Measurements from ENCODE around the gene S100A2. TPM values are rescaled to one million over a fixed set of nuclear protein-coding genes. Genes with fewer than 3 reads are reported as not detected.

S100A2 gene
- total and polyA plus RNA-seq, 2 of the 13 experiments (the other 11 are each of a cell fraction or from before 2014, with no cell fraction given) = 1.2 TPM

DNA sequence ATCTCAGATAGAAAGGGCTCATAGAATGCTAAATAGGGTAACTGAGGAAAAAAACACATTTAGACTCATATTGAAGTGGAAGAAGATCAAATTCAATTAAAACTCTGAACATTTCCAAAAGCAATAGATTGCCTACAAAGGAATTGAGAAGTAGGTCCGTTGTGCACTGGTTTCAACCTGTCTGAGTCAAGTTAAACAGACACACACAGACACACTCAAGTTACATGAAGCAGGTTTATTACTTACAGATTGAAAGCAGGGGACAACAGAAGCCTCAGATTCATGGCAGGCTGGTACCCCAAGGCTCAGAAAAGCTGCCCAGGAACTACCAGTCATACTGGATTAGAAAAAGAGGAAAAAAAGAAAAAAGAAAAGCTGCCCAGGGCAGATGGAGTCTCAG lies 20.7 kb upstream of the S100A2 start:
- POLR2A ChIA-PET = no interaction called here
- no peak overlapping the region for H3K9ac ChIP-seq (ENCODE audit: insufficient read depth, low read depth, low read length)
- TF ChIP-seq, protein P1, sequence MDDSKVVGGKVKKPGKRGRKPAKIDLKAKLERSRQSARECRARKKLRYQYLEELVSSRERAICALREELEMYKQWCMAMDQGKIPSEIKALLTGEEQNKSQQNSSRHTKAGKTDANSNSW (CRISPR knock-in tag; IDR thresholded peaks at IDR 0.05; ENCODE audit: borderline replicate concordance) = no peak
- TF ChIP-seq YY1 (IDR thresholded peaks at IDR 0.05; ENCODE audit: insufficient read depth, insufficient replicate concordance, low read depth, low read length) = no peak
- TF ChIP-seq ZNF274 (CRISPR knock-in tag; IDR thresholded peaks at IDR 0.05) = no peak
- no peak for TF ChIP-seq ZNF672 (CRISPR knock-in tag; IDR thresholded peaks at IDR 0.05)
- no peak overlapping the region for H3K4me3 ChIP-seq (replicated peaks in 1 of 3; ENCODE audit: insufficient read depth in 1 of 3, low read depth in 2 of 3, low read length in 3 of 3)
- in situ Hi-C loops (cut with HindIII; ENCODE audit: extremely low pct_ligation_motif_present, low pct_unique_long_range_greater_than_20kb) (no loop called here), intact Hi-C loops (cut with micrococcal nuclease; ENCODE audit: unreplicated experiment) (no loop called here)
- CTCF ChIA-PET (ENCODE audit: low intra/inter-chr PET ratio, low total read pairs) = no interaction called here
- no TSS peak for BruUV-seq (replicated peaks)
- no peak overlapping the region for H3K4me2 ChIP-seq (ENCODE audit: low read depth, low read length)
- H3K4me1 ChIP-seq (ENCODE audit: insufficient read depth, low read length) = no peaks in the 10 kb centered on the region
- H2AFZ ChIP-seq (ENCODE audit: low read length) = no peak overlapping the region
- H3K36me3 ChIP-seq (replicated peaks in 1 of 2; ENCODE audit: control insufficient read depth in 1 of 2, insufficient read depth in 2 of 2, low read length in 2 of 2) = no peaks in the 10 kb centered on the region
- 17% methylated on average over 1 of the region's 1 CpG for WGBS (ENCODE audit: low lambda C conversion rate)
- ATAC-seq (no peak), FAIRE-seq (no peak), DNase-seq (ENCODE audit: low spot score) (no peak)
- no peaks in the 10 kb centered on the region for H3K79me2 ChIP-seq (ENCODE audit: insufficient read depth, low read length)
- H4K20me1 ChIP-seq (ENCODE audit: insufficient read depth, low read length) = no peaks in the 10 kb centered on the region
- H3K27ac ChIP-seq (ENCODE audit: extremely low read length, insufficient read depth, low read length) = no peak overlapping the region
- H3K27me3 ChIP-seq (ENCODE audit: control insufficient read depth in 1 of 2, insufficient read depth in 2 of 2, low read length in 2 of 2) = 0 out of 5 replicates have a peak, but pooled peaks cover 1 to 3% of the 10 kb centered on the region in 2 experiments
- H3K9me3 ChIP-seq (ENCODE audit: low read length) = no peaks in the 10 kb centered on the region

DNA sequence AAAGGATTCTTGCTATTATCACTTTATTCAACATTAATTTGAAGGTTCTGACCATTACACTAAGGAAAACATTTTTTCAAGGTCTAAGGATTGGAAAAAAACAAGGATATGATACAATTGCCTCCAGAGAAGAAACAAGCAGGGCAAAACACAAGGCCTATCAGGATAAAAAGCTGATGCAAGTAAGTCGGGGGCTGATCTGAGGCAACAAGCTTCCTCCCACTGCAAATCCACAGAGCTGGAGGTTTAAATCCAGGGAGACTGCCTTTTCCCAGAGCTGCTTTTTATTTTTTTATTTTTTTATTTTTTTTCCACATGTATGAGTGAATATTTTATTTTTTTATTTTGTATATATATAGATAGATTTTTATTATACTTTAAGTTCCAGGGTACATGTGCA lies 19.4 kb upstream of the S100A2 start:
- Histone ChIP-seq H2AFZ (ENCODE audit: low read length) (no peak overlapping the region), H3K9ac (ENCODE audit: insufficient read depth, low read depth, low read length) (no peak overlapping the region), H3K4me3 (replicated peaks in 1 of 3; ENCODE audit: insufficient read depth in 1 of 3, low read depth in 2 of 3, low read length in 3 of 3) (no peak overlapping the region), H4K20me1 (ENCODE audit: insufficient read depth, low read length) (no peaks in the 10 kb centered on the region), H3K27ac (ENCODE audit: extremely low read length, insufficient read depth, low read length) (no peak overlapping the region), H3K4me1 (ENCODE audit: insufficient read depth, low read length) (no peaks in the 10 kb centered on the region), H3K36me3 (replicated peaks in 1 of 2; ENCODE audit: control insufficient read depth in 1 of 2, insufficient read depth in 2 of 2, low read length in 2 of 2) (no peaks in the 10 kb centered on the region), H3K79me2 (ENCODE audit: insufficient read depth, low read length) (no peaks in the 10 kb centered on the region), H3K9me3 (ENCODE audit: low read length) (no peaks in the 10 kb centered on the region), H3K27me3 (ENCODE audit: control insufficient read depth in 1 of 2, insufficient read depth in 2 of 2, low read length in 2 of 2) (0 out of 5 replicates have a peak, but pooled peaks cover 1 to 3% of the 10 kb centered on the region in 2 experiments), H3K4me2 (ENCODE audit: low read depth, low read length) (no peak overlapping the region)
- ChIA-PET POLR2A (no interaction called here), CTCF (ENCODE audit: low intra/inter-chr PET ratio, low total read pairs) (no interaction called here)
- FAIRE-seq = no peak
- 89% methylated on average over 1 of the region's 1 CpG for WGBS (ENCODE audit: low lambda C conversion rate)
- DNase-seq (ENCODE audit: low spot score) = no peak
- no peak for ATAC-seq
- intact Hi-C loops (cut with micrococcal nuclease; ENCODE audit: unreplicated experiment) = no loop called here
- in situ Hi-C loops (cut with HindIII; ENCODE audit: extremely low pct_ligation_motif_present, low pct_unique_long_range_greater_than_20kb) = no loop called here
- no TSS peak for BruUV-seq (replicated peaks)
- TF ChIP-seq ZNF567 (CRISPR knock-in tag; IDR thresholded peaks at IDR 0.05; ENCODE audit: borderline replicate concordance) = no peak
- no peak for TF ChIP-seq ZNF282 (IDR thresholded peaks at IDR 0.05; ENCODE audit: partially characterized antibody)
- TF ChIP-seq, protein P2, sequence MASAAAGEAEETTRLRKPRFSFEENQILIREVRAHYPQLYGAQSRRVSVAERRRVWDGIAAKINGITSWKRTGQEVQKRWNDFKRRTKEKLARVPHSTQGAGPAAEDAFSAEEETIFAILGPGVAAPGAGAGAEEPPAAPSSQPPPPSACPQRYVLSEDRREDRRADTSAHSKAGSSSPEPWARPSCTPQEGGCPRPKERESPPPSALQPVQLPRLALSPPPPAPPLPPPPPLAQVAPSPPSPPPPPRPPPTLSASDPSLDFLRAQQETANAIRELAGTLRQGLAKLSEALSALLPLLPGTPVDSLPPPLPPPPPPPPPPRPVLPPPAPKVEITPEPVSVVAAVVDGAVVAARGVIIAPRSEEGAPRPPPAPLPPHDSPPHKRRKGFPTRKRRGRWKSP (CRISPR knock-in tag; IDR thresholded peaks at IDR 0.05) = no peak
- TF ChIP-seq, protein P3, sequence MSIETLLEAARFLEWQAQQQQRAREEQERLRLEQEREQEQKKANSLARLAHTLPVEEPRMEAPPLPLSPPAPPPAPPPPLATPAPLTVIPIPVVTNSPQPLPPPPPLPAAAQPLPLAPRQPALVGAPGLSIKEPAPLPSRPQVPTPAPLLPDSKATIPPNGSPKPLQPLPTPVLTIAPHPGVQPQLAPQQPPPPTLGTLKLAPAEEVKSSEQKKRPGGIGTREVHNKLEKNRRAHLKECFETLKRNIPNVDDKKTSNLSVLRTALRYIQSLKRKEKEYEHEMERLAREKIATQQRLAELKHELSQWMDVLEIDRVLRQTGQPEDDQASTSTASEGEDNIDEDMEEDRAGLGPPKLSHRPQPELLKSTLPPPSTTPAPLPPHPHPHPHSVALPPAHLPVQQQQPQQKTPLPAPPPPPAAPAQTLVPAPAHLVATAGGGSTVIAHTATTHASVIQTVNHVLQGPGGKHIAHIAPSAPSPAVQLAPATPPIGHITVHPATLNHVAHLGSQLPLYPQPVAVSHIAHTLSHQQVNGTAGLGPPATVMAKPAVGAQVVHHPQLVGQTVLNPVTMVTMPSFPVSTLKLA (IDR thresholded peaks at IDR 0.05) = no peak
- TF ChIP-seq, protein P4, sequence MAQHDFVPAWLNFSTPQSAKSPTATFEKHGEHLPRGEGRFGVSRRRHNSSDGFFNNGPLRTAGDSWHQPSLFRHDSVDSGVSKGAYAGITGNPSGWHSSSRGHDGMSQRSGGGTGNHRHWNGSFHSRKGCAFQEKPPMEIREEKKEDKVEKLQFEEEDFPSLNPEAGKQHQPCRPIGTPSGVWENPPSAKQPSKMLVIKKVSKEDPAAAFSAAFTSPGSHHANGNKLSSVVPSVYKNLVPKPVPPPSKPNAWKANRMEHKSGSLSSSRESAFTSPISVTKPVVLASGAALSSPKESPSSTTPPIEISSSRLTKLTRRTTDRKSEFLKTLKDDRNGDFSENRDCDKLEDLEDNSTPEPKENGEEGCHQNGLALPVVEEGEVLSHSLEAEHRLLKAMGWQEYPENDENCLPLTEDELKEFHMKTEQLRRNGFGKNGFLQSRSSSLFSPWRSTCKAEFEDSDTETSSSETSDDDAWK (CRISPR knock-in tag; IDR thresholded peaks at IDR 0.05) = no peak
- TF ChIP-seq SOX13 (IDR thresholded peaks at IDR 0.05) = no peak
- TF ChIP-seq SOX13 (CRISPR knock-in tag; conservative IDR thresholded peaks at IDR 0.05 in 1 of 2, IDR thresholded peaks at IDR 0.05 in 1 of 2) = no peak

Data from HepG2 (cell line).